HUES6 (cell line): ENCODE results near the gene KHDC4.
A peak's percentile ranks its signal among the peaks of the same experiment; 100 is the strongest.

Experiments used
- H3K27ac ChIP-seq: 2 replicates; pipeline ENCODE4 v1.7.0; 2013; ENCODE audit warnings: low read depth, mild to moderate bottlenecking, low read length, inconsistent platforms
- H3K27me3 ChIP-seq: 2 replicates; pipeline ENCODE4 v1.6.1; 2013; ENCODE audit warnings: low read length; ENCODE audit not compliant: control insufficient read depth, insufficient read depth
- H3K36me3 ChIP-seq: 2 replicates; pipeline ENCODE4 v1.6.1; 2013; ENCODE audit warnings: low read length; ENCODE audit not compliant: control insufficient read depth, insufficient read depth
- H3K4me1 ChIP-seq: 2 replicates; pipeline ENCODE4 v1.6.1; 2013; ENCODE audit warnings: low read length; ENCODE audit not compliant: control insufficient read depth, insufficient read depth
- H3K4me3 ChIP-seq: 2 replicates; pipeline ENCODE4 v1.5.1; 2013; ENCODE audit warnings: low read depth, low read length
- H3K9ac ChIP-seq: one replicate; pipeline ENCODE4 v1.6.1; 2013; ENCODE audit warnings: mild to moderate bottlenecking, low read length
- H3K9me3 ChIP-seq: 2 replicates; pipeline ENCODE4 v1.6.1; 2013; ENCODE audit warnings: low read depth, low read length; ENCODE audit not compliant: control insufficient read depth, insufficient read depth

The KHDC4 gene

DNA sequence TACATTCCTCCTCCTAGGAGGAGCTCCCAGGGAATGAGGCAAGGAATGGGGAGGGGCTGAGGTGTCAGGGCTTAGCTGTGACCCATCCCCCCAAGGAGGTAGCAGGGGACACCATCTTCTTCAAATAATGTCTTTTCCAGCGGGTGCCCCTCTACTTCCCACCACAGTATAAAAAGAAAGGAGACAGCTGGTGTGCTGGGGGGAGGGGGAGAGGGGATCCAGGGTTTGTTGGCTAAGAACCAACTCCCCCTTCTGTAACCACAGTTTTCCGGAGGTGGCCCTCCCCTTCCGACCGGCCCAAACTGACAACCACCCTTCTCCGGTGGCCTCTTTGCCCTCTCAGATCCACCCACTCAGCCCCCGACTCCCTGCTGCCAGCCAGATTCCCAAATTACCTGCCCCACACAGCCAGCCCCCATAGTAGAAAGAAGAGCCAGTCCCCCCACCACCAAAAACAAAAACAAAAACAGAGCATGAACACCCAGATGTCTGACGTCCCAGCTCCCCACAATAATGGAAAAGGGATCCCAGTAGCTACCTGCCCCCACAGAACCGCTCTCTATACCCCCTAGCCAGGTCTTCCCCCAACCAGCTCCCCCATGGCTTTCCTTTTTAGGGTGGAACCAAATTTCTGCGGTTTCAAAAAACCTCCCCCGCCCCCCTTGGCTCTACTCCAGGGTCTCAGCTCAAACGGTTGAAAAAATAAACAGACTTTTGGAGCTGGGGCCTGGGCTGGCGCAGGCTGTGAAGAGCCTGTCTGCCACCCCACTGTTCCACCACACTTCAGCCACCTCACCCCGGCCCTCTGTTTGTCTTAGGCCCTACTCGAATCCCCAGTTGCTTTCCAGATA is 42.1 kb upstream of the KHDC4 start:
- Histone ChIP-seq H3K27ac (no peak overlapping the region; the same call in 1 of the 2 replicates), H3K27me3 (no peaks in the 10 kb centered on the region), H3K36me3 (no peaks in the 10 kb centered on the region), H3K4me1 (peaks cover 66% of the 10 kb centered on the region), H3K4me3 (peak overlapping the region; percentile 95), H3K9me3 (no peaks in the 10 kb centered on the region), H3K9ac (peak overlapping the region; percentile 94)

DNA sequence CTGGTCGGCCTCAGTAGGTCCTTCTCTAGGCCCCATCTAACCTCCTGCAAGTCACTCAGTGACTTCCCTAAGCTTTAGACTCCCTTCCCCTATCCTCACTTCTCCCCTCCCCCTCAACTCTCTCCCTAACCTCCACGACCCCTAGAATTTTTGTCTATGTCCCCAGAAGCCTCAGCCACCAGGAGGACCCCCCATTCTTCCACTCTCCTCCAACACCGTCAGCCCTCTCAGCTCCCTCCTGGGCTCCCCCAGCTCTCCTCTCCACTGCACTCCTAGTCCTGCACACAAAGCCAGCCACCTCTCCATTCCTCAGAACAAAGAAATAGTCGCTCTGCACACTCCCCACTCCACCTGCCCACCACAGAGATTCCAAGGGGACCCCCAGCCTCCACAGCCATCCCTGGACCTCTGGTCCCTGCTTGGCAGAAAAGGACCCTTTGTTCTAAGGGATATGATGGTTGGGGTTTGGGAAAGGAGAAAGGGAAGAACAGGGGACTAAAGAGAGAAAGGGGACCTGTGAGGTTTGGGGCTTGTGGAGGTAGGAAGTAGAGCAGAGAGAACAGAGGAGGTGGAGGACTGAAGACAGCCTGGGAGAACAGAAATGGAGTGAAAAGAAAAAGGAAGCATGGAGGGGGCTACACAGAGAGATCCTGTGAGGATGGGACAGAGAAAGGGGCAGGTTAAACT is 41.3 kb upstream of the KHDC4 start:
- Histone ChIP-seq H3K9ac (peak overlapping the region; percentile 31), H3K27me3 (no peaks in the 10 kb centered on the region), H3K4me3 (peak overlapping the region; percentile 95), H3K27ac (no peak overlapping the region), H3K36me3 (no peaks in the 10 kb centered on the region), H3K9me3 (no peaks in the 10 kb centered on the region), H3K4me1 (peaks cover 64% of the 10 kb centered on the region)

DNA sequence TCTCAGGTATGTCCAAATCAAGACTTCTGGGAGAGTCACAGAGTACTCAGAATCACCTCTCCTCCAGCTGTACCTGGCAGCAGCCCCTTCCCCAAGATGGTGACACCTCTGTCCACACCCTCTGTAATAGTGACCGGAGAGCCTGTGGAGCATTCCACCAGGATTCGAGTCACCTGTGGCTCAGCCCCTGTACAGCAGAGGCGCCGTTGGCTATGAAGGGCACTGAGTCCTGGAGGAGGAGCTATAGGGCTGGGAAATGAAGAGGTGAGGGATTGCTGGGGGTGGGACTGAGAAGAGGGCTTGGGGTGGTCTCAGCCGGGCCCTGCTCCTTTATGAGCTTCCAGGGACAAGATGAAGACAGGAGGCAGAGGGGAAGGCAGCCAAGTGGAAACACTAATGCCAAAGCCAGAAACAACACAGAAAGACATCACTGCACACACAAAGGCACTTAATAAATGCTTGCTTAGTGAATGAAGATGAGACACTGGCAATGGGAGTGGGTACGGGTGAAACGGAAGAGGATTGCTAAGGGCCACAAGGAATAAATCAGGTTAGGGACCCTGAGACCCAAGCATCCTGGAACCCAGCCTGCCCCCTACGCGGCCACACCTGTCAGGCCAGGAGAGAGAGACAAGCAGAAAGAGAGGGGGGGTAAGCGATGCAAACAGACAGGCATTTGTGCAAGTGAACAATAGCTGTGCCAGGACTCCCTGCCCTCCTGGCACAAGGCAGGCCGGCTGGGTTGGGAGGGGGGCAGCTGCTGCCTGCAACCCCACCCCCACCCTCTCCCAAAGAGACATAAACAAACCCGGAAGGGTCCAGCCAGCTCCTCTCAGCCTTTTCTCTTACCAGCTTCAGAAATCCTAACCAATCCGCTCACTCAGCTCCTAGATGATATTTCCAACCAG is 40.2 kb upstream of the KHDC4 start:
- H3K36me3 ChIP-seq = peaks cover 2% of the 10 kb centered on the region; the same call in 1 of the 2 replicates
- no peak overlapping the region for H3K27ac ChIP-seq
- H3K9ac ChIP-seq = no peak overlapping the region
- H3K4me3 ChIP-seq = peak overlapping the region; percentile 95; the same call in 1 of the 2 replicates
- H3K27me3 ChIP-seq = no peaks in the 10 kb centered on the region
- peaks cover 64% of the 10 kb centered on the region for H3K4me1 ChIP-seq
- no peaks in the 10 kb centered on the region for H3K9me3 ChIP-seq

DNA sequence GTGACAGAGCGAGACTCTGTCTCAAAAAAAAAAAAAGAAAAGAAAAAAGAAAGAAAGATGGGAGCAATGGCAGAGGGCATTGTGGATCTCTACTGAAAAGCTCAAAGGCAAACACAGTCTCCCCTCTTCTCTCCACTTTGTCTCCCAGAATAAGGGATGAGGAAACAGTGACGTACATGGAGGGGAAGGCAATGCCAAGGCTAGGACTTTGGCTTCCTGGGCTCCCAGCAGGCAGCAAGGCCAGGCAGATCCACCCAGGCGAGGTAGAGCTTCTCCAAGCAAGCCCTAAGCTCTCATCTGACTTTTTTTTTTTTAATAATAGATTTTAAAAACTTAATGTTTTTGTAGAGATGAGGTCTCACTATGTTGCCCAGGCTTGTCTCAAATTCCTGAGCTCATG is 39.5 kb upstream of the KHDC4 start:
- Histone ChIP-seq H3K36me3 (peaks cover 9% of the 10 kb centered on the region), H3K4me1 (peaks cover 65% of the 10 kb centered on the region), H3K9ac (no peak overlapping the region), H3K4me3 (no peak overlapping the region), H3K9me3 (no peaks in the 10 kb centered on the region), H3K27ac (no peak overlapping the region), H3K27me3 (no peaks in the 10 kb centered on the region)

DNA sequence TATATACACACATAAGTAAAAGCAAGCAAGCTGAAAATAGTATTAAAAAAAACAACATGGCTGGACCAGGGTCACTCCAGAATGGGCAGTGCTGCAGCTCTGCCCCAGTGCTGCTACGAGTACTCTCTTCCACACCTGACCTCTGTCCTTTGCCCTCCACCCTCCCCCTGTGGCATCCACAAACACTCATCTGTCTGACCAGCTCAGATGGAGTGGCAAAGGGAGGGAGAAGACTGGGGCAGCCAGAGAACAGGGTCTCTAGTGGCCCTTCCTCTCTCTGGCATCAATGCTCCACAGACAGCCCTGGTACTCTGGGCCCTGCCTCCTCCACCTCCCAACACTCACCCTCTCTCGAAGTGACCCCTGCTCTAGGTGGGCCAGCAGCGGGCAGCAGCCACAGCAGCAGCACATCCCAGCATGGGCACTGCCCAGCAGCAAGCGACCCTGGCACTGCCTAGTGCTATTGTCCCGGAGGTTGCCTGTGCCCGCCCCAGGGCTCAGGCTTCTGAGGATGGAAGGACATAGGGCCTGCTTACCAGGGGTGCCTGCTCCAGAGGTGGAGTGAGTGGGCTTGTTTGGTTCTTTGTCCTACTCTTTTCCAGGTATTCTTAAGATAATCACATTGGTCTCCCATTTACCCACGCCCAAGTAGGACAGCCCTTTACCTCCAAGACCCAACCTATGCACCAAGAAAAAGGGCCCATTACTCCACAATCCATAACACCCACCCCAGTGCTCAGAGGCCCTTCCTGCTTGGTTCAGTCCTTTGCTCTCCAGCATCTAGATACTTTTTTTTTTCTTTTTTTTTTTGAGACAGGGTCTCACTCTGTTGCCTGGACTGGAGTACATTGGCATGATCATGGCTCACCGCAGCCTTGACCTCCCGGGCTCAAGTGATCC is 37.9 kb upstream of the KHDC4 start:
- no peak overlapping the region for H3K4me3 ChIP-seq
- no peaks in the 10 kb centered on the region for H3K9me3 ChIP-seq
- H3K27ac ChIP-seq = no peak overlapping the region
- H3K9ac ChIP-seq = no peak overlapping the region
- peaks cover 79% of the 10 kb centered on the region for H3K4me1 ChIP-seq
- H3K36me3 ChIP-seq = peaks cover 22% of the 10 kb centered on the region
- H3K27me3 ChIP-seq = no peaks in the 10 kb centered on the region

DNA sequence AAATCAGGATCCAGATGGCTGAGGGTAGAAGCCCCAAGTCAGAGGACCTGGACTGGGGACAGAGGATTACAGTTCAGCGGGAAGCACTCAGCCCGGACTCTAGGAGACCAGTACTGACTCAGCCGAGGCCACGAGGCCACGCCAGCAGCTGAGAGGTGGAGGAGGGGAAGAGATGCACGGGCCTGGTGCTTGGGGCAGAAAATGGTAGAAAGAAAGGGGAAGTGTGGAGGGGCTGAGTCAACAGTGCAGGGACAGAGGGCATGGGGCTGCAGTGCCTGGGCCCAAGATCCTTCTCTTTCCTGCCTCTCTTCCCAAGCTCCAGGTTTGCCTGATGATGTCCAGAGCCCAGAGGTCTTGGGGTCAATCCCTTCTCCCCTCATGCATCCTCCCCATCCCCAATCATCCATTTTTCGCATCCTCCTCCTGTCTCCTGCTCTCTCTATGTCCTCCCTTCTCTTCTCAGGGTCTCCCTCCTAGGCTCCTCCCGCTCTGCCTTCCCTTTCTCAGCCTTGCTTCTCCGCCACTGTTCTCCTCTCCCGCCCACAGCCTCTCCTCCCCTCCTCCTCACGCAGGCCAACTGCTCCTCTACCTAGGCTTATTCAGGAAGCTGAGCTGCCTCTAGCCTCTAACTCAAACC is 36.4 kb upstream of the KHDC4 start:
- Histone ChIP-seq H3K9ac (peak overlapping the region; percentile 17), H3K4me1 (peaks cover 73% of the 10 kb centered on the region), H3K4me3 (no peak overlapping the region), H3K36me3 (peaks cover 37% of the 10 kb centered on the region), H3K27ac (no peak overlapping the region), H3K9me3 (no peaks in the 10 kb centered on the region), H3K27me3 (no peaks in the 10 kb centered on the region)

DNA sequence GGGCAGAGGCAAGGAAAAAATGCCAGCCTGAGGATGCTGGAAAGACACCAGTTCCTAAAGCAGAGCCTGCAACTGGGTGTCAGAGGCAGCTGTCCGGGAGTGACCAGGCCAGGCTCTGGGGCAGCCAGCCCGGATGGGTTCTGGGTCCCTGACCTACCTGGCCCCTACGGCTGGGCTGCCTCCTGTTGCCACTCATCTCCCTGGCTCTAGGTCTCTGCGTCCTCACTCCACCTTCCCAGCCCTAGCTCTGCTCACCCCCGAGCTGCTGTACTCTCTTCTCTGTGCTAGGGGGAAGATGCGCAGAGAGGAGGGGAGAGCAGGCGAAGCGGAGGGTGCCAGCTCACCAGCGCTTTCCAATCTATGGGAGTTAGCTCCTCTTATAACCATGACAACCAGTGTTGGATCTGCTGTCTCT is 35.2 kb upstream of the KHDC4 start:
- Histone ChIP-seq H3K9ac (no peak overlapping the region), H3K9me3 (no peaks in the 10 kb centered on the region), H3K4me3 (no peak overlapping the region), H3K36me3 (peaks cover 50% of the 10 kb centered on the region), H3K4me1 (peaks cover 61% of the 10 kb centered on the region), H3K27me3 (no peaks in the 10 kb centered on the region), H3K27ac (no peak overlapping the region)

DNA sequence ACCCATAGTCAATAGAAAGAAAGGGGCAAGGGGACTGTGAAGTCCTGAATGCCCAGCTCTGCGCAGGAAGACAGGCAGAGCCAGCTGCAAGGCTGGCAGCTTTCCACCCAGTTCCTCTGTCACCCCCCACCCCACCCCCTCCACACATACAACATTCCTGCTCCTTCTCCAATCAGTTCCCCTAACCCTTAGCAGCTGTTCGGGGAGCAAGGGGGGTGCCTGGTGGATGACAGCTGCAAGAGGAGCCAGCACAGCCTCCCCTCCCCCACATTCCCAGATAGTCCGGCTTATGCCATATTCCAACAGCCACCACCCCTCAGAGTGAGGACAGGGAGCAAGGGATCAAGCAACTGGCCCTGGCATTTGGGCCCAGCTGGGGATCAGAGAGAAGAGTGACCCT is 34.5 kb upstream of the KHDC4 start:
- H3K4me3 ChIP-seq = no peak overlapping the region
- peaks cover 56% of the 10 kb centered on the region for H3K4me1 ChIP-seq
- peaks cover 53% of the 10 kb centered on the region for H3K36me3 ChIP-seq
- no peak overlapping the region for H3K9ac ChIP-seq
- no peaks in the 10 kb centered on the region for H3K9me3 ChIP-seq
- no peaks in the 10 kb centered on the region for H3K27me3 ChIP-seq
- no peak overlapping the region for H3K27ac ChIP-seq

DNA sequence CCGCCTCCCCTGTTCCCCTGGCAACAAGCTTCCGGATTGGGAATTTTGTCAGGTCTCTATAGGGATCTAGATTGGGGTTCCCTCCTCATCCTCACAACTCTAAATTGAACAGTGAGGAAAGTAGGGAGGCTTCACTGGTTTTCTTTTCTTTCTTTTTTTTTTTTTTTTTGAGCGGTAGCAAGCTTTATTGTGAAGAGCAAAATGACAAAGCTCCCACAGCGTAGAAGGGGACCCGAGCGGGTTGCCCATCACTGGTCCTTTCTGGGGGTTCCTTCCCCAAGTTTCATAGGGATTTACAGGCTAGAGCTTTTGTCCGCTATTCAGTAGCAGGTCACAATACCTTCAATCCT is 33.8 kb upstream of the KHDC4 start:
- H3K27me3 ChIP-seq = no peaks in the 10 kb centered on the region
- peaks cover 54% of the 10 kb centered on the region for H3K36me3 ChIP-seq
- H3K4me1 ChIP-seq = peaks cover 56% of the 10 kb centered on the region
- 0 out of 2 replicates have a peak overlapping the region, but pooled peaks have one; percentile 2 for H3K27ac ChIP-seq
- H3K9me3 ChIP-seq = no peaks in the 10 kb centered on the region
- no peak overlapping the region for H3K9ac ChIP-seq
- H3K4me3 ChIP-seq = no peak overlapping the region
